ENCODE results near the gene TMEM178B. TPM values are rescaled to one million over a fixed set of nuclear protein-coding genes. Genes with fewer than 3 reads are reported as not detected.

The TMEM178B gene
- total and polyA plus RNA-seq, 7 donors = 0.13 to 4.8 (median 1.6) TPM

DNA sequence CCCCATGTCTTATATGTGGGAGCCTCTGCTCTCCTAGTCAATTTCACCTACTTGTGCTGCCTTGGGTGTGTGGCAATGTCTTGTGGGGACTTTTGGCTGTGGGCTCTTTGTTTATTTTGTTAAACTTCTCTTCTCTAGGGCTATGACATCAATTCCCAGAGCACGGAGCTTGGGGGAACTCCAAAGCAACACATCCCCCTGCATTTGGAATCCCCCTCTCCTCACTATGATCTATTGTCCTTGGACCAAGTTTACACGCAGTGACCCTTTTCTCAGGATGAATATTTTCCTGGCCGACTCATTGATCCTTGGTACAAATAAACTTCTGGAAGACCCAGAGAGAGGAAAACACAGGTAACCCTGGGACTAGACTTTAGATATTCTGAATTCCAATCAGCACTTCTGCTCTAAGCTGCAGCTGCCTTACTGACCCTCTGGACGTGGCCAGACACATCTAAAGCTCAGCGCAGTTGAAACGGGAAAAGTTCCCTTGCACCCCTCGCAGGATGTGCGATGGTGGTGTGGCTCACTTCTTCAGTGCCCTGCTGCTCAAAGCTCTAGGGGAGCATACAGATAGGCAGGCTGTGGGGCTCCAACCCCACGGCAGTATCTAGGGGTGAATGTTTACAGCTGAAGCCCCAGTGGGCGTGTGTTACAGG lies 110.8 kb downstream of the TMEM178B start:
- 77 to 82% (median 77%) methylated on average over 10 of the region's 10 CpGs for WGBS, 3 donors
- no peaks in the 10 kb centered on the region for H3K4me1 ChIP-seq

DNA sequence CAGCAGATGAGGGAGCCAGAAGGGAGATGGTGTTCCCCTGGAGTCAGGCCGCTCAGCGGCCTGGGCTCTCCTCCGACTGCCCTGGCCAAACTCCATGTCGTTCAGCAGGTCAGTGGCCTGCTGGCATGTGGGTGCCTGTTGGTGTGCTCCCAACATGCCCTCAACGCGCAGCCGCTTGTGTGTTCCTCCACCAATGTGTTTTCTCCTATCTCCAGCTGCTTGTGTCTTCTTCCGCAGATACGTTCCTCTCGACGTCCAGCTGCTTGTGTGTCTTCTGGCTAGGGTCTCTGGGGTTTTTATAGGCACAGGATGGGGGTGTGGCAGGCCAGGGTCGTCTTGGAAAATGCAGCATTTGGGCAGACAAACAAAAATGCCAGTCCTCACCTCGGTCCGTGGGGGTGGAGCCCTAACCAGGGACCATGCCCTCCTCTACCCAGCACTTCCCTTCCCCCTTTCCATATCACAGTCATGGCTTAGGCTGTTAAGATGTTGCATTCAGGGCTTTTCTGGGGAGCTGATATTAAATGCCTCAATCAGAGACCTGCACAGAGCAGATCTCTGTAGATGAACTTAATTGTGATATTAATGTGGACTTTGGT lies 111.6 kb downstream of the TMEM178B start:
- no peak for DNase-seq

More for the DNA sequence above, 110.8 kb downstream of the TMEM178B start:
- H3K4me3 ChIP-seq = no peak overlapping the region
- DNase-seq = no peak
- H3K9me3 ChIP-seq = no peaks in the 10 kb centered on the region
- ATAC-seq = no peak
- no peaks in the 10 kb centered on the region for H3K36me3 ChIP-seq (ENCODE audit: insufficient read depth in 1 of 2, low read depth in 1 of 2)
- H3K27me3 ChIP-seq (ENCODE audit: insufficient read depth in 3 of 3, low read length in 2 of 3) = no peaks in the 10 kb centered on the region
- H3K27ac ChIP-seq = no peak overlapping the region
- intact Hi-C loops (cut with DNase I) = no loop called here
- TF ChIP-seq, protein P1, sequence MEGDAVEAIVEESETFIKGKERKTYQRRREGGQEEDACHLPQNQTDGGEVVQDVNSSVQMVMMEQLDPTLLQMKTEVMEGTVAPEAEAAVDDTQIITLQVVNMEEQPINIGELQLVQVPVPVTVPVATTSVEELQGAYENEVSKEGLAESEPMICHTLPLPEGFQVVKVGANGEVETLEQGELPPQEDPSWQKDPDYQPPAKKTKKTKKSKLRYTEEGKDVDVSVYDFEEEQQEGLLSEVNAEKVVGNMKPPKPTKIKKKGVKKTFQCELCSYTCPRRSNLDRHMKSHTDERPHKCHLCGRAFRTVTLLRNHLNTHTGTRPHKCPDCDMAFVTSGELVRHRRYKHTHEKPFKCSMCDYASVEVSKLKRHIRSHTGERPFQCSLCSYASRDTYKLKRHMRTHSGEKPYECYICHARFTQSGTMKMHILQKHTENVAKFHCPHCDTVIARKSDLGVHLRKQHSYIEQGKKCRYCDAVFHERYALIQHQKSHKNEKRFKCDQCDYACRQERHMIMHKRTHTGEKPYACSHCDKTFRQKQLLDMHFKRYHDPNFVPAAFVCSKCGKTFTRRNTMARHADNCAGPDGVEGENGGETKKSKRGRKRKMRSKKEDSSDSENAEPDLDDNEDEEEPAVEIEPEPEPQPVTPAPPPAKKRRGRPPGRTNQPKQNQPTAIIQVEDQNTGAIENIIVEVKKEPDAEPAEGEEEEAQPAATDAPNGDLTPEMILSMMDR (IDR thresholded peaks at IDR 0.05) = no peak

DNA sequence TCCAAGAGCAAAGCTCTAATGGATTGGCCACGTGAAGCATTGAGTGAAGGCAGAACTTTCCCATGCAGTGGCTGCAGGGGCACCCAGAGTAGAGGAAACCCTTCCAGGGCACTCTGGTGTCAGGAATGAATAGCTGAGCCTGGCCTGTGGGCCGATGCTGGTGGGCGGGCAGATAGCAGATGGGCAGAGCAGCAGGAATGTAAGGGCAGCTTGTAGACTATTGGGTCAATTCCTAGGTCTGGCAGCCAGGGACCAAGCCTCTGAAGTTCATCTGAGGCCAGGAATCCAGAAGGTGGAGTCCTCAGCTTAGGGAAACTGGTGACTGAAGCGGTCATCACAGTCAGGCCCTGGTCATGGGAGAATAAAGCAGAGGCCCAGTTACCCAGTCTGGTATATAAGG lies 115.4 kb downstream of the TMEM178B start:
- Histone ChIP-seq H3K36me3 (ENCODE audit: insufficient read depth in 1 of 2, low read depth in 1 of 2) (no peaks in the 10 kb centered on the region), H3K9me3 (no peaks in the 10 kb centered on the region), H3K27ac (no peak overlapping the region), H3K4me3 (no peak overlapping the region), H3K27me3 (ENCODE audit: insufficient read depth in 3 of 3, low read length in 2 of 3) (no peaks in the 10 kb centered on the region), H3K4me1 (no peaks in the 10 kb centered on the region)
- 41 to 48% (median 45%) methylated on average over 4 of the region's 4 CpGs for WGBS, 3 donors
- DNase-seq (no peak), ATAC-seq (no peak)
- intact Hi-C loops (cut with DNase I) = no loop called here
- TF ChIP-seq, protein P1 (IDR thresholded peaks at IDR 0.05) = no peak

More for the DNA sequence above, 111.6 kb downstream of the TMEM178B start:
- Histone ChIP-seq H3K9me3 (no peaks in the 10 kb centered on the region), H3K27ac (no peak overlapping the region), H3K27me3 (ENCODE audit: insufficient read depth in 3 of 3, low read length in 2 of 3) (no peaks in the 10 kb centered on the region), H3K4me1 (no peaks in the 10 kb centered on the region), H3K36me3 (ENCODE audit: insufficient read depth in 1 of 2, low read depth in 1 of 2) (no peaks in the 10 kb centered on the region), H3K4me3 (no peak overlapping the region)
- no peak for ATAC-seq
- WGBS, 3 donors = 76 to 77% (median 76%) methylated on average over 14 of the region's 14 CpGs
- intact Hi-C loops (cut with DNase I) = no loop called here
- TF ChIP-seq, protein P1 (IDR thresholded peaks at IDR 0.05) = no peak

DNA sequence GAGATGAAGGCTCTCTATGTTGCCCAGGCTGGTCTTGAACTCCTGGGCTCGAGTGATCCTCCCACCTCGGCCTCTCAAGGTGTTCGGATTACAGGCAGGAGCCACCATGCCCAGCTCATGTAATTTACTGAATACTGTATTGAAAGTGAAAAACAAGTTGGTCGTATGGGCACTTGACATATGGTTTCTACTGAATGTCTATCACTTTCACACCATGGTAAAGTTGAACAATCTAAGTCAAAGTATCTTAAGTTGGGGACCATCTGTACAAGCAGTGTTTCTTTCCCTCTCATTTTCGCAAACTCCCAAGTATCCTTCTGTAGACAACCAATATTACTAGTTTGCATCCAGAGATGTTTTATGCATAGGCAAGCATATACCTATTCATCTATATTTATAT lies 116.6 kb downstream of the TMEM178B start:
- no peaks in the 10 kb centered on the region for H3K9me3 ChIP-seq
- H3K27me3 ChIP-seq (ENCODE audit: insufficient read depth in 3 of 3, low read length in 2 of 3) = no peaks in the 10 kb centered on the region
- H3K36me3 ChIP-seq (ENCODE audit: insufficient read depth in 1 of 2, low read depth in 1 of 2) = no peaks in the 10 kb centered on the region
- no peak for ATAC-seq
- no peaks in the 10 kb centered on the region for H3K4me1 ChIP-seq
- no peak for DNase-seq
- intact Hi-C loops (cut with DNase I) = no loop called here
- no peak overlapping the region for H3K27ac ChIP-seq
- 71 to 84% (median 73%) methylated on average over 5 of the region's 5 CpGs for WGBS, 3 donors
- H3K4me3 ChIP-seq = no peak overlapping the region
- TF ChIP-seq, protein P1 (IDR thresholded peaks at IDR 0.05) = no peak

All from psoas muscle (tissue), 8 donors.